Endothelial cell of umbilical vein (primary cell): ENCODE results near the gene OXER1.

Source experiments
- CTCF ChIP-seq, 2 donors: IDR thresholded peaks; 1 replicate in 1 of 2; 2 replicates in 1 of 2; pipeline ENCODE4 v1.5.1; 2011; ENCODE audit warnings: low read length in 2 of 2, mild to moderate bottlenecking in 2 of 2, moderate library complexity in 2 of 2, control low read depth in 1 of 2, inconsistent platforms in 1 of 2, low read depth in 1 of 2; ENCODE audit not compliant: insufficient read depth in 1 of 2; ENCODE audit errors: extremely low read depth in 1 of 2
- EZH2 ChIP-seq: IDR thresholded peaks from 2 replicates; pipeline ENCODE4 v1.6.1; 2012; ENCODE audit warnings: borderline replicate concordance, low read depth, mild to moderate bottlenecking, moderate library complexity, low read length, inconsistent platforms; ENCODE audit not compliant: severe bottlenecking
- FOS ChIP-seq: IDR thresholded peaks from 2 replicates; pipeline ENCODE4 v1.6.1; 2011; ENCODE audit warnings: mild to moderate bottlenecking, low read length, moderate library complexity, borderline replicate concordance; ENCODE audit not compliant: insufficient read depth
- GATA2 ChIP-seq: IDR thresholded peaks from 2 replicates; pipeline ENCODE4 v1.7.0; 2011; ENCODE audit warnings: low read depth, mild to moderate bottlenecking, moderate library complexity, mixed read lengths, low read length; ENCODE audit not compliant: insufficient read length, insufficient read depth
- JUN ChIP-seq: IDR thresholded peaks from 2 replicates; pipeline ENCODE4 v1.6.1; 2011; ENCODE audit warnings: borderline replicate concordance, low read depth; ENCODE audit not compliant: insufficient read length, insufficient read depth
- MYC ChIP-seq: IDR thresholded peaks from one replicate; pipeline ENCODE4 v1.6.1; 2011; ENCODE audit warnings: mild to moderate bottlenecking, low read depth, low read length
- POLR2A ChIP-seq: IDR thresholded peaks from 2 replicates; pipeline ENCODE4 v1.6.1; 2012; ENCODE audit warnings: low read depth, mild to moderate bottlenecking, control low read depth, low read length
- POLR2AphosphoS5 ChIP-seq: IDR thresholded peaks from 2 replicates; pipeline ENCODE4 v1.6.1; 2012; ENCODE audit warnings: low read depth, mild to moderate bottlenecking, control low read depth, low read length, moderate library complexity; ENCODE audit not compliant: insufficient read depth
- TF ChIP-seq, protein P1 (sequence below): IDR thresholded peaks from 2 replicates; pipeline ENCODE4 v1.6.1; 2011; ENCODE audit not compliant: insufficient read depth, insufficient read length

DNA sequence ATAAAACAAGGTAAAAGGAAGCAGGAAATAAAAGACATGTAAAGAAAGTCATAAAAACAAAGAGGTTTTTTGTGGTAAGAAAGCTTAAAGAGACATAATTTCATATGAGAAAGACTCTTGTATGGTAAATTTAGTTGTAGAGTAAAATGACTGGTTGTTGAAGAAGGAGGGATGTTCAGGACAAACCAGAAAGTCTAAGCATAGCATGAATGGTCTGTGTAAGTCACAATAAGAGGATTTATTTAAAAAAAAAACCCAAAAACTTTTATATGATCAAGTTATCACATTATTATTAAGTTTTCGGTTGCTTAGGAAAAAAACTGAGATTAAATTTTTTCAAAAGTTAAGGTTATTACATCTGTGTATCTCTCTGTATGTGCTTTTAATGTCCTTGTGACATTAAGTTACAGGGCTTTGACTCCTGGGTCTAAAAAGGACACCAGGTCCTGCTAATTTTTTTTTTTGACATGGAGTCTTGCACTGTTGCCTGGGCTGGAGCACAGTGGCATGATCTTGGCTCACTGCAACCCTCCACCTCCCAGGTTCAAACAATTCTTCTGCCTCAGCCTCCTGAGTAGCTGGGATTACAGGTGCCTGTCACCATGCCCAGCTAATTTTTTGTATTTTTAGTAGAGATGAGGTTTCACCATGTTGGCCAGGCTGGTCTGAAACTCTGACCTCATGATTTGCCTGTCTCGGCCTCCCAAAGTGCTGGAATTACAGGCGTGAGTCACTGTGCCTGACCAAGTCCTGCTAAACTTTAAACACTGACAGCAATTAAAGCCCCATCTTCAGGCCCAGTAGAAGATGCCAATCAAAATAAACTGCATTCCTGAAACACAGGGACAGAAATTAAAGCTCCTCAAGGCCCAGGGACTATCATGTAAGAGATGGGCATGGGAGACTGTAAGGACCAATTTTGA lies 14.2 kb upstream of the OXER1 start:
- TF ChIP-seq POLR2A (no peak), EZH2 (no peak), CTCF (IDR thresholded peaks at IDR 0.05; ENCODE audit: extremely low read depth in 1 of 2, insufficient read depth in 1 of 2, low read depth in 1 of 2, low read length in 2 of 2) (no peak), GATA2 (no peak), POLR2AphosphoS5 (no peak), MYC (no peak), JUN (no peak), FOS (no peak)
- TF ChIP-seq, protein P1, sequence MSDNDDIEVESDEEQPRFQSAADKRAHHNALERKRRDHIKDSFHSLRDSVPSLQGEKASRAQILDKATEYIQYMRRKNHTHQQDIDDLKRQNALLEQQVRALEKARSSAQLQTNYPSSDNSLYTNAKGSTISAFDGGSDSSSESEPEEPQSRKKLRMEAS = no peak
